Mesenteric fat pad (tissue), 1 donor: ENCODE measurements around the gene HCN1. TPM values are rescaled to one million over a fixed set of nuclear protein-coding genes. Genes with fewer than 3 reads are reported as not detected.

Experiments
- DNase-seq: peaks from one replicate; pipeline ENCODE4 v3.0.0-alpha.2; 2020; ENCODE audit warnings: low spot score
- long read RNA-seq: library from polyadenylated mRNA; unstranded; transcript quantifications from one replicate; pipeline ENCODE4 v2.0.0, GENCODE V29; 2020
- total RNA-seq: library from RNA; stranded (reverse); fragmentation: NEBNext Ultra II Directional; extraction: Animal tissue kit (Norgen Biotek cat#: 25700); gene quantifications from one replicate; pipeline ENCODE4 v1.2.1, GENCODE V29; 2021
- donor health status: DM: yes; HTN: yes; CAD: no.

Gene HCN1
- total RNA-seq, result not detected
- long read RNA-seq, result 0 reads

GRCh38 chr5:45696206-45696836, at the start of gene HCN1:
Gene HCN1, minus strand, starts transcription at chr5:45696380.
- DNase-seq, result no peak

- no peak for DNase-seq
Measured at GRCh38 chr5:45741110-45741509, 44.9 kb upstream of the HCN1 start.

GRCh38 chr5:45737153-45737552, 41.0 kb upstream of the HCN1 start:
- no peak for DNase-seq

- DNase-seq, result no peak
Measured at GRCh38 chr5:45725537-45725936, 29.4 kb upstream of the HCN1 start.

- no peak for DNase-seq
Measured at GRCh38 chr5:45697201-45697600, 1.0 kb upstream of the HCN1 start.

GRCh38 chr5:45695804-45696156, 400 bp downstream of the HCN1 start:
- no peak for DNase-seq

GRCh38 chr5:45694971-45695803, 993 bp downstream of the HCN1 start:
- DNase-seq, result no peak

- no peak for DNase-seq
Measured at GRCh38 chr5:45694255-45694814, 1.8 kb downstream of the HCN1 start.

- no peak for DNase-seq
Measured at GRCh38 chr5:45692481-45692880, 3.7 kb downstream of the HCN1 start.

- no peak for DNase-seq
Measured at GRCh38 chr5:45691656-45692055, 4.5 kb downstream of the HCN1 start.

- DNase-seq, result no peak
Measured at GRCh38 chr5:45687701-45688100, 8.5 kb downstream of the HCN1 start.

GRCh38 chr5:45686620-45687019, 9.6 kb downstream of the HCN1 start:
- DNase-seq, result no peak

GRCh38 chr5:45684118-45684517, 12.1 kb downstream of the HCN1 start:
- no peak for DNase-seq

GRCh38 chr5:45680950-45681349, 15.2 kb downstream of the HCN1 start:
- DNase-seq, result no peak

GRCh38 chr5:45677524-45677923, 18.7 kb downstream of the HCN1 start:
- no peak for DNase-seq

GRCh38 chr5:45672271-45672670, 23.9 kb downstream of the HCN1 start:
- no peak for DNase-seq

GRCh38 chr5:45648744-45649143, 47.4 kb downstream of the HCN1 start:
- DNase-seq, result no peak

- no peak for DNase-seq
Measured at GRCh38 chr5:45643056-45643455, 53.1 kb downstream of the HCN1 start.

- DNase-seq, result no peak
Measured at GRCh38 chr5:45642370-45642769, 53.8 kb downstream of the HCN1 start.

- no peak for DNase-seq
Measured at GRCh38 chr5:45639040-45639439, 57.1 kb downstream of the HCN1 start.

- DNase-seq, result no peak
Measured at GRCh38 chr5:45627076-45627656, 69.0 kb downstream of the HCN1 start.

GRCh38 chr5:45623832-45624231, 72.3 kb downstream of the HCN1 start:
- no peak for DNase-seq
